GM13977 (cell line): ENCODE data around the gene DNAJC28.

Experiments
- DNase-seq: peaks from one replicate; pipeline ENCODE4 v3.0.0; 2012; ENCODE audit warnings: low spot score
- CTCF ChIP-seq: IDR thresholded peaks from 2 replicates; pipeline ENCODE4 v1.5.1; 2012; ENCODE audit warnings: mild to moderate bottlenecking, control low read depth; ENCODE audit not compliant: insufficient read depth; ENCODE audit errors: extremely low read depth, missing control alignments
- in situ Hi-C: fragments of 300-500 bp; cut with MboI; formaldehyde crosslinking; loops from one replicate; pipeline ENCODE4 v1.12.0; 2022; ENCODE audit warnings: low sequenced_read_pairs, low pct_unique_long_range_greater_than_20kb, mixed read lengths, inconsistent platforms; ENCODE audit not compliant: unreplicated experiment

DNAJC28 gene

GRCh38 chr21:33490991-33491372 lies 534 bp downstream of the DNAJC28 start:
- no peak for DNase-seq
- no peak for TF ChIP-seq CTCF
- in situ Hi-C loops: no loop called here

GRCh38 chr21:33488936-33489335 lies 2.6 kb downstream of the DNAJC28 start:
- no peak for DNase-seq
- TF ChIP-seq CTCF: no peak
- in situ Hi-C loops: no loop called here

GRCh38 chr21:33487996-33488395 lies 3.5 kb downstream of the DNAJC28 start:
- DNase-seq: no peak
- no peak for TF ChIP-seq CTCF
- in situ Hi-C loops: no loop called here

GRCh38 chr21:33481314-33481943 lies 10.1 kb downstream of the DNAJC28 start:
- in situ Hi-C loops: no loop called here
- no peak for DNase-seq
- no peak for TF ChIP-seq CTCF

- in situ Hi-C loops: no loop called here
- TF ChIP-seq CTCF: no peak
- DNase-seq: no peak
Measured at GRCh38 chr21:33480481-33481103, 10.9 kb downstream of the DNAJC28 start.

GRCh38 chr21:33479679-33480480 lies 11.6 kb downstream of the DNAJC28 start, which contains the start of gene TMEM50B:
Gene TMEM50B (minus strand): TSS chr21:33479974. CDS start chr21:33468885, 11,089 bp downstream.
- DNase-seq: peak; percentile 98
- peak; percentile 37 for TF ChIP-seq CTCF
- in situ Hi-C loops: no loop called here
